T-helper 22 cell (primary cell): ENCODE data around the gene ASGR1.

Experiments used
- DNase-seq: peaks from one replicate; pipeline ENCODE4 v3.0.0-alpha.2; 2020; ENCODE audit warnings: low read depth

ASGR1 gene

GRCh38 chr17:7179317-7180254 is at the start of gene ASGR1:
ASGR1 (minus strand) TSS chr17:7179370; CDS start chr17:7178563, 807 bp downstream.
- no peak for DNase-seq

- DNase-seq, result no peak
Measured at GRCh38 chr17:7228920-7229319, 49.8 kb upstream of the ASGR1 start.

- DNase-seq, result no peak
Measured at GRCh38 chr17:7226721-7227710, 47.8 kb upstream of the ASGR1 start.

- DNase-seq, result no peak
Measured at GRCh38 chr17:7225711-7226331, 46.7 kb upstream of the ASGR1 start.

- no peak for DNase-seq
Measured at GRCh38 chr17:7224661-7225111, 45.5 kb upstream of the ASGR1 start.

- DNase-seq, result no peak
Measured at GRCh38 chr17:7224110-7224509, 44.9 kb upstream of the ASGR1 start.

- DNase-seq, result no peak
Measured at GRCh38 chr17:7223375-7223774, 44.2 kb upstream of the ASGR1 start.

- no peak for DNase-seq
Measured at GRCh38 chr17:7222972-7223292, 43.8 kb upstream of the ASGR1 start.

GRCh38 chr17:7222093-7222971 is 43.2 kb upstream of the ASGR1 start:
- no peak for DNase-seq

GRCh38 chr17:7221278-7222092 is 42.3 kb upstream of the ASGR1 start:
- DNase-seq, result no peak

- DNase-seq, result peak; percentile 35
Measured at GRCh38 chr17:7220593-7221277, 41.6 kb upstream of the ASGR1 start.

GRCh38 chr17:7219812-7220592 is 40.8 kb upstream of the ASGR1 start, which contains the start of the genes ACADVL and DLG4:
ACADVL (plus strand) TSS chr17:7219938; CDS start chr17:7219985, 47 bp downstream.
DLG4 (minus strand) TSS chr17:7219836.
- DNase-seq, result peak; percentile 62

- DNase-seq, result no peak
Measured at GRCh38 chr17:7219229-7219811, 40.1 kb upstream of the ASGR1 start.

- no peak for DNase-seq
Measured at GRCh38 chr17:7218758-7219157, 39.6 kb upstream of the ASGR1 start.

- DNase-seq, result no peak
Measured at GRCh38 chr17:7218166-7218565, 39.0 kb upstream of the ASGR1 start.

- no peak for DNase-seq
Measured at GRCh38 chr17:7217113-7217987, 38.2 kb upstream of the ASGR1 start.
